Mucosa of rectum (tissue), 2 donors: ENCODE results near the gene HUWE1.
"Not testable (repeated sequence)": the region's sequence is repeated elsewhere in the genome, so short reads cannot be mapped to it uniquely, and the experiment has no call there.

ENCODE experiments used
- H3K27ac ChIP-seq, 2 donors: one replicate each; pipeline ENCODE4 v1.7.0; 2013; ENCODE audit warnings: inconsistent platforms in 2 of 2, low read depth in 2 of 2, low read length in 2 of 2
- H3K27me3 ChIP-seq, 2 donors: one replicate each; pipeline ENCODE4 v1.7.0; 2013; ENCODE audit warnings: low read length in 2 of 2; ENCODE audit not compliant: control insufficient read depth in 2 of 2, insufficient read depth in 2 of 2
- H3K36me3 ChIP-seq, 2 donors: one replicate each; pipeline ENCODE4 v1.7.0; 2013; ENCODE audit warnings: low read length in 2 of 2; ENCODE audit not compliant: control insufficient read depth in 2 of 2, insufficient read depth in 2 of 2
- H3K4me1 ChIP-seq, 2 donors: one replicate each; pipeline ENCODE4 v1.7.0; 2013; ENCODE audit warnings: low read length in 2 of 2, mild to moderate bottlenecking in 1 of 2; ENCODE audit not compliant: control insufficient read depth in 2 of 2, insufficient read depth in 2 of 2
- H3K4me3 ChIP-seq, 2 donors: one replicate each; pipeline ENCODE4 v1.7.0; 2013; ENCODE audit warnings: low read length in 2 of 2
- H3K9ac ChIP-seq, 2 donors: one replicate each; pipeline ENCODE4 v1.7.0; 2013; ENCODE audit warnings: low read length in 2 of 2, low read depth in 1 of 2, mild to moderate bottlenecking in 1 of 2
- H3K9me3 ChIP-seq, 2 donors: one replicate each; pipeline ENCODE4 v1.7.0; 2013; ENCODE audit warnings: low read length in 2 of 2; ENCODE audit not compliant: control insufficient read depth in 2 of 2
- donor health status: healthy.
- donor health status: Normal muscosa, but diverticular disease.

HUWE1 gene, protein sequence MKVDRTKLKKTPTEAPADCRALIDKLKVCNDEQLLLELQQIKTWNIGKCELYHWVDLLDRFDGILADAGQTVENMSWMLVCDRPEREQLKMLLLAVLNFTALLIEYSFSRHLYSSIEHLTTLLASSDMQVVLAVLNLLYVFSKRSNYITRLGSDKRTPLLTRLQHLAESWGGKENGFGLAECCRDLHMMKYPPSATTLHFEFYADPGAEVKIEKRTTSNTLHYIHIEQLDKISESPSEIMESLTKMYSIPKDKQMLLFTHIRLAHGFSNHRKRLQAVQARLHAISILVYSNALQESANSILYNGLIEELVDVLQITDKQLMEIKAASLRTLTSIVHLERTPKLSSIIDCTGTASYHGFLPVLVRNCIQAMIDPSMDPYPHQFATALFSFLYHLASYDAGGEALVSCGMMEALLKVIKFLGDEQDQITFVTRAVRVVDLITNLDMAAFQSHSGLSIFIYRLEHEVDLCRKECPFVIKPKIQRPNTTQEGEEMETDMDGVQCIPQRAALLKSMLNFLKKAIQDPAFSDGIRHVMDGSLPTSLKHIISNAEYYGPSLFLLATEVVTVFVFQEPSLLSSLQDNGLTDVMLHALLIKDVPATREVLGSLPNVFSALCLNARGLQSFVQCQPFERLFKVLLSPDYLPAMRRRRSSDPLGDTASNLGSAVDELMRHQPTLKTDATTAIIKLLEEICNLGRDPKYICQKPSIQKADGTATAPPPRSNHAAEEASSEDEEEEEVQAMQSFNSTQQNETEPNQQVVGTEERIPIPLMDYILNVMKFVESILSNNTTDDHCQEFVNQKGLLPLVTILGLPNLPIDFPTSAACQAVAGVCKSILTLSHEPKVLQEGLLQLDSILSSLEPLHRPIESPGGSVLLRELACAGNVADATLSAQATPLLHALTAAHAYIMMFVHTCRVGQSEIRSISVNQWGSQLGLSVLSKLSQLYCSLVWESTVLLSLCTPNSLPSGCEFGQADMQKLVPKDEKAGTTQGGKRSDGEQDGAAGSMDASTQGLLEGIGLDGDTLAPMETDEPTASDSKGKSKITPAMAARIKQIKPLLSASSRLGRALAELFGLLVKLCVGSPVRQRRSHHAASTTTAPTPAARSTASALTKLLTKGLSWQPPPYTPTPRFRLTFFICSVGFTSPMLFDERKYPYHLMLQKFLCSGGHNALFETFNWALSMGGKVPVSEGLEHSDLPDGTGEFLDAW (N-terminal part only)

GRCh38 chrX:53686151-53686885 lies at the start of gene HUWE1:
HUWE1 (minus strand) TSS chrX:53686719; CDS start chrX:53654107, 32,612 bp downstream.
- H3K4me1 ChIP-seq, result peaks cover 13% of the 10 kb centered on the region in 2 donors
- H3K4me3 ChIP-seq, result peak within 1 kb of the TSS; percentile 68 to 82
- peak within 1 kb of the TSS; percentile 82 to 88 for H3K27ac ChIP-seq
- H3K36me3 ChIP-seq, result no peaks in the 10 kb centered on the region
- peak within 1 kb of the TSS; percentile 70 to 79 for H3K9ac ChIP-seq
- no peaks in the 10 kb centered on the region for H3K9me3 ChIP-seq
- H3K27me3 ChIP-seq, result no peaks in the 10 kb centered on the region

DNA sequence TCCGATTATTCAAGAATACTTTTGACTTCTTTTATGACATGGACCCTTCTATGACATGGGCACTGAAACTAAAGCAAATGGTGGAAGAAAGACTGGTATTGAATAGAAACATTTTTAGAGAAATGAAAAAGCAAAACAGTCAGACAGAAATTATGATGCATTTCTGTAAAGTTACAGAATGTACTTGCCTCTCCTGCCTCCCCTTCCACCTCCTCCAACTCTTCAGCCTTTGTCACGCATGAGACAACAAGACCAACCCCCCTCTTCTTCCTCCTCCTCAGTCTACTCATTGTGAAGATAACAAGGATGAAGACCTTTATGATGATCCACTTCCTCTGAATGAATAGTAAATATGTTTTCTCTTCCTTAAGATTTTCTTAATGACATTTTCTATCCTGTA lies 46.3 kb upstream of the HUWE1 start:
- no peaks in the 10 kb centered on the region for H3K27me3 ChIP-seq
- no peak overlapping the region for H3K4me3 ChIP-seq
- H3K36me3 ChIP-seq, result no peaks in the 10 kb centered on the region
- no peak overlapping the region for H3K9ac ChIP-seq
- H3K9me3 ChIP-seq, result no peaks in the 10 kb centered on the region
- H3K27ac ChIP-seq, result no peak overlapping the region
- H3K4me1 ChIP-seq, result no peaks in the 10 kb centered on the region

GRCh38 chrX:53729751-53730150 lies 43.2 kb upstream of the HUWE1 start:
- no peak overlapping the region for H3K4me3 ChIP-seq
- H3K9ac ChIP-seq, result no peak overlapping the region
- H3K27ac ChIP-seq, result no peak overlapping the region
- no peaks in the 10 kb centered on the region for H3K9me3 ChIP-seq
- H3K36me3 ChIP-seq, result no peaks in the 10 kb centered on the region
- H3K4me1 ChIP-seq, result no peaks in the 10 kb centered on the region
- no peaks in the 10 kb centered on the region for H3K27me3 ChIP-seq

DNA sequence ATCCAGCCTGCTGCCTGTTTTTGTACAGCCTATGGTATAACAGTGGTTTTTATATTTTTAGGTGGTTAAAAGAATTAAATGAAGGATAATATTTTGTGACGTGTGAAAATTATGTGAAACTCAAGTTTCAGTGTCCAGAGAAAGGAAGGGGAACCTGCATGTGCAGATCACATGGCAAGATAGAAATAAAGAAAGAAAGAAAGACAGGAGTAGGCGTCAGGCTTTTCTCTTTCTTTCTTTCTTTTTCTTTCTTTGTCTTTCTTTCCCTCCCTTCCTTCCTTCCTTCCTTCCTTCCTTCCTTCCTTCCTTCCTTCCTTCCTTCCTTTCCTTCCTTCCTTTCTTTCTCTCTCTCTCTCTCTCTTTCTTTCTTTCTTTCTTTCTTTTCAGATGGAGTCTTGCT lies 42.0 kb upstream of the HUWE1 start:
- H3K4me3 ChIP-seq, result no peak overlapping the region
- no peaks in the 10 kb centered on the region for H3K36me3 ChIP-seq
- no peak overlapping the region for H3K9ac ChIP-seq
- no peak overlapping the region for H3K27ac ChIP-seq
- H3K9me3 ChIP-seq, result no peaks in the 10 kb centered on the region
- H3K27me3 ChIP-seq, result no peaks in the 10 kb centered on the region
- no peaks in the 10 kb centered on the region for H3K4me1 ChIP-seq

DNA sequence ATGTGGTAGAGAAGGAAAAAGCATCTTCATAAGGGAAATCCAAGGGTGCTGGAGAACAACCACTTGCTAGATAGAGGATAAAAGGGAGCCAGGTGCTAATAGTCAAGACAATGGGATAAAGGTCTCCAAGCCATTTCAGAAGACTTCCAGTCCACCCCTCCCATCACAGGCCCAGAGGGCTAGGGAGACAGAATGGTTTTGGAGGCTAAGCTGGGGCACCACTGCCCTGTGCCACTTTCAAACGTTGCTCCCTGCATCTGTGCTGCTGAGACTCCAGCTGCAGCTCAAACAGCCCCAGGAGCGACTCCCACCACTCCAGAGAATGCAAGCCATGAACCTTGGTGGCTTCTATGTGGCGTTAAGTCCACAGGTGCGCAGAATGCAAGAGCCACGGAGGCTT lies 38.4 kb upstream of the HUWE1 start:
- H3K9me3 ChIP-seq, result no peaks in the 10 kb centered on the region

GRCh38 chrX:53723381-53723780 lies 36.9 kb upstream of the HUWE1 start:
- Histone ChIP-seq H3K9me3 (no peaks in the 10 kb centered on the region), H3K4me1 (no peaks in the 10 kb centered on the region), H3K36me3 (no peaks in the 10 kb centered on the region), H3K4me3 (no peak overlapping the region), H3K27me3 (no peaks in the 10 kb centered on the region), H3K27ac (no peak overlapping the region), H3K9ac (no peak overlapping the region)

More for the DNA sequence above, 38.4 kb upstream of the HUWE1 start:
- Histone ChIP-seq H3K4me1 (no peaks in the 10 kb centered on the region), H3K4me3 (no peak overlapping the region), H3K9ac (no peak overlapping the region), H3K27ac (no peak overlapping the region), H3K36me3 (no peaks in the 10 kb centered on the region), H3K27me3 (no peaks in the 10 kb centered on the region)

DNA sequence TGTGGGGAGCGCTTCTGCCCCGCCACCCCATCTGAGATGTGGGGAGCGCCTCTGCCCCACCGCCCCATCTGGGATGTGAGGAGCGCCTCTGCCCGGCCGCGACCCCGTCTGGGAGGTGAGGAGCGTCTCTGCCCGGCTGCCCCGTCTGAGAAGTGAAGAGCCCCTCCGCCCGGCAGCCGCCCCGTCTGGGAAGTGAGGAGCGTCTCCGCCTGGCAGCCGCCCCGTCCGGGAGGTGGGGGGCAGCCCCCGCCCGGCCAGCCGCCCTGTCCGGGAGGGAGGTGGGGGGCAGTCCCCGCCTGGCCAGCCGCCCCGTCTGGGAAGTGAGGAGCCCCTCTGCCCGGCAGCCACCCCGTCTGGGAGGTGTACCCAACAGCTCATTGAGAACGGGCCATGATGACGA lies 35.1 kb upstream of the HUWE1 start:
- H3K27ac ChIP-seq, H3K9ac ChIP-seq, H3K4me1 ChIP-seq, H3K27me3 ChIP-seq, H3K36me3 ChIP-seq, H3K4me3 ChIP-seq, H3K9me3 ChIP-seq: not testable (repeated sequence)

DNA sequence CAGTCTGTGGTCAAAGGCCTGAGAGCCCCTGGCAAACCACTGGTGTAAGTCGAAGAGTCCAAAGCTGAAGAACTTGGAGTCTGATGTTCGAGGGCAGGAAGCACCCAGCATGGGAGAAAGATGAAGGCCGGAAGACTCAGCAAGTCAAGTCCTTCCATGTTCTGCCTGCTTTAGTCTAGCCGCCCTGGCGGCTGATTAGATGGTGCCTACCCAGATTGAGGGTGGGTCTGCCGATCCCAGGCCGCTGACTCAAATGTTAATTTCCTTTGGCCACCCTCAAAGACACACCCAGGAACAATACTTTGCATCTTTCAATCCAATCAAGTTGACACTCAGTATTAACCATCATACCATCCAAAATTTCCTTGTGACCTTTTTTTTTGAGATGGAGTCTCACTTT lies 33.1 kb upstream of the HUWE1 start:
- H3K27me3 ChIP-seq, H3K36me3 ChIP-seq, H3K4me1 ChIP-seq, H3K9ac ChIP-seq, H3K4me3 ChIP-seq, H3K27ac ChIP-seq, H3K9me3 ChIP-seq: not testable (repeated sequence)

- Histone ChIP-seq H3K4me3 (no peak overlapping the region), H3K27me3 (no peaks in the 10 kb centered on the region), H3K27ac (no peak overlapping the region), H3K9ac (no peak overlapping the region), H3K4me1 (no peaks in the 10 kb centered on the region), H3K36me3 (no peaks in the 10 kb centered on the region), H3K9me3 (no peaks in the 10 kb centered on the region)
Measured at GRCh38 chrX:53718073-53718472, 31.6 kb upstream of the HUWE1 start.
